ENCODE measurements around the gene UNC13B.

UNC13B gene

DNA sequence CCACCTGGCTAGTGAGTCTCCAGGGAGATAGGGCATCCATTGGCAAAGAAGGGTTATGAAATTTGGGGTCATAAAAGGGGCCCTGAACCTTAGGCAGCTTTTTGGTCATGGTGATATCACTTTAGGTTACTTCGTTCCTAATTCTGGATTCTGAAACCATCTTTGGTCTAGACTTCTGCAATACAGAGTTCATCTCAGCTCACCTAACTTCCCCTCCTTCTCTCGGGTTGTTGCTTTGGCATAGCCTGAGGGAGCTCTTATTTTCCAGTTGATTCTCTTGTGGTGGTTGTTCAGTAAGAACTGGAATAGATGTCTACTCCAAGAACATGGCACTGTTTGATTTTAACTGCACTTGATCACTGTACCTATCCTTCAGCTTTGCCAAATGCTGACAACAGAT lies 179.2 kb downstream of the UNC13B start:
- Mint-ChIP-seq H3K27me3 (peaks cover 8% of the 10 kb centered on the region), H3K4me1 (ENCODE audit: low read depth) (no peaks in the 10 kb centered on the region), H3K36me3 (ENCODE audit: low read depth) (no peaks in the 10 kb centered on the region), H3K27ac (no peak overlapping the region), H3K4me3 (no peak overlapping the region), H3K9me3 (no peaks in the 10 kb centered on the region)

DNA sequence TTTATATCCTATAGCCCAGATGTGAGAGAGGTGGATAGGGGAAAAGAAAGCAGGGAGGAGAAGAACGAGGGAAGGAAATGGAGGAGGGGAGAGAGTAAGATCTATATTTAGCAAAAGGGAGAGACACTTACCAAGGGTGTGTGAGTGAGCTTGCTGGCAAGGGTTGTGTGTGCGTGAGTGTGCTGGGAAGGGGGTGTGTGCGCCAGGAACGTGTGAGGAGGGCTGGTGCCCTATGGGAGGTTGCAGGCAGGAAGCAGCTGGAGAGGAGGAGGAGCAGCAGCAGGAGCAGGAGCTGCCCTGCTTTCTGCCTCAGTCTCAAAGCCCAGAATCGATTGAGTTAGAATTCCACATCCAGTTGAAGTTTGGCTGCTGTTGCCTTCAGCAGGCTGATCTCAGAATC lies 179.8 kb downstream of the UNC13B start:
- no peaks in the 10 kb centered on the region for H3K36me3 Mint-ChIP-seq (ENCODE audit: low read depth)
- no peaks in the 10 kb centered on the region for H3K4me1 Mint-ChIP-seq (ENCODE audit: low read depth)
- no peak overlapping the region for H3K27ac Mint-ChIP-seq
- no peak overlapping the region for H3K4me3 Mint-ChIP-seq
- H3K27me3 Mint-ChIP-seq: peaks cover 8% of the 10 kb centered on the region
- no peaks in the 10 kb centered on the region for H3K9me3 Mint-ChIP-seq

GRCh38 chr9:35342221-35342958 lies 180.6 kb downstream of the UNC13B start:
- Mint-ChIP-seq H3K27me3 (peaks cover 8% of the 10 kb centered on the region), H3K4me3 (no peak overlapping the region), H3K27ac (no peak overlapping the region), H3K36me3 (ENCODE audit: low read depth) (no peaks in the 10 kb centered on the region), H3K4me1 (ENCODE audit: low read depth) (no peaks in the 10 kb centered on the region), H3K9me3 (no peaks in the 10 kb centered on the region)

DNA sequence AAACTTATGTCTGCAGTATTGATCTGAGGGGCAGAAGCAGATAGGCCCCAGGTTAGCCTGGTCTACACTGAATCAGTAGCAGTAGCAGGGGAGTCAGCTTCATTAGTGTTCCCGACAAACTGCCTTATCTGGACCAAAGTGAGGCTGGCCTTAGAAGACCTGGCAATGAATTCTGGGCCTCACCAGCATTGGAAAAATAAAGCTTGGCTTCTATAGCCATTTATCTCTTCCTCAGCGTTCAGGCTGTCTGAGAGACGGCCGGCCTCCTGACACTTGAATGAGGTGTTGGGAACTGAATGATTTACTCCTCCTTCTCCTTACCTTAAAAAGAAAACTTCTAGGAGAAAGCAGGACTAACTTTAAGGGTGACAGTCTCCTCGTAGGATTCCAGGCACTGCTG lies 186.3 kb downstream of the UNC13B start:
- no peaks in the 10 kb centered on the region for H3K36me3 Mint-ChIP-seq (ENCODE audit: low read depth)

GRCh38 chr9:35349287-35349990 lies 187.6 kb downstream of the UNC13B start:
- Mint-ChIP-seq H3K9me3 (no peaks in the 10 kb centered on the region), H3K4me3 (no peak overlapping the region), H3K4me1 (ENCODE audit: low read depth) (no peaks in the 10 kb centered on the region), H3K36me3 (ENCODE audit: low read depth) (no peaks in the 10 kb centered on the region), H3K27ac (no peak overlapping the region), H3K27me3 (no peaks in the 10 kb centered on the region)

More for the DNA sequence above, 186.3 kb downstream of the UNC13B start:
- Mint-ChIP-seq H3K9me3 (no peaks in the 10 kb centered on the region), H3K27ac (no peak overlapping the region), H3K4me3 (no peak overlapping the region), H3K27me3 (peaks cover 3% of the 10 kb centered on the region), H3K4me1 (ENCODE audit: low read depth) (no peaks in the 10 kb centered on the region)

DNA sequence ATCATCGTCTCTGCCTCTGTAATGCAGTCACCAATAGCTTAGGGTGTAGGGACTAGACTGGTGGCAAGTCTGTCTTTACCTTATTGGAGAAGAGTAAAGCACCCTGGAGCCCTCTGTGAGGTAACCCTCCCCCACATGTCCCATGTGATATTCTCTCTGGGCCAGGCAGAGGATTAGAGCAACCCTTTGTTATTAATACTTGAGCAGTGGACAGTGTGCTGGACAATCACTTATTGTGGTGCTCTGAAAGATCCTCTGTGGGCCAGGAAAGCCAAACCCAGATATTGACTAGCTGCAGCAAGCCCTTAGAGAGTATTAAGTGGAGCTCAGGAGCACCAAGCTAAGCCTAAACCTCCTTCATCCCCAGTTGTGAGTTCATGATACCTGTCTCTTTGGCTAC lies 188.4 kb downstream of the UNC13B start:
- no peak overlapping the region for H3K27ac Mint-ChIP-seq
- no peaks in the 10 kb centered on the region for H3K9me3 Mint-ChIP-seq
- no peaks in the 10 kb centered on the region for H3K4me1 Mint-ChIP-seq (ENCODE audit: low read depth)
- no peaks in the 10 kb centered on the region for H3K27me3 Mint-ChIP-seq
- no peaks in the 10 kb centered on the region for H3K36me3 Mint-ChIP-seq (ENCODE audit: low read depth)
- no peak overlapping the region for H3K4me3 Mint-ChIP-seq

- no peaks in the 10 kb centered on the region for H3K27me3 Mint-ChIP-seq
Measured at GRCh38 chr9:35350827-35351549, 189.2 kb downstream of the UNC13B start.

GRCh38 chr9:35353731-35354365 lies 192.0 kb downstream of the UNC13B start:
- H3K36me3 Mint-ChIP-seq (ENCODE audit: low read depth): no peaks in the 10 kb centered on the region
- no peak overlapping the region for H3K27ac Mint-ChIP-seq
- peaks cover 1% of the 10 kb centered on the region for H3K27me3 Mint-ChIP-seq
- no peak overlapping the region for H3K4me3 Mint-ChIP-seq
- H3K9me3 Mint-ChIP-seq: no peaks in the 10 kb centered on the region
- H3K4me1 Mint-ChIP-seq (ENCODE audit: low read depth): no peaks in the 10 kb centered on the region

More at GRCh38 chr9:35350827-35351549, 189.2 kb downstream of the UNC13B start:
- no peaks in the 10 kb centered on the region for H3K9me3 Mint-ChIP-seq
- H3K4me3 Mint-ChIP-seq: no peak overlapping the region
- H3K27ac Mint-ChIP-seq: no peak overlapping the region
- H3K36me3 Mint-ChIP-seq (ENCODE audit: low read depth): no peaks in the 10 kb centered on the region
- H3K4me1 Mint-ChIP-seq (ENCODE audit: low read depth): no peaks in the 10 kb centered on the region

DNA sequence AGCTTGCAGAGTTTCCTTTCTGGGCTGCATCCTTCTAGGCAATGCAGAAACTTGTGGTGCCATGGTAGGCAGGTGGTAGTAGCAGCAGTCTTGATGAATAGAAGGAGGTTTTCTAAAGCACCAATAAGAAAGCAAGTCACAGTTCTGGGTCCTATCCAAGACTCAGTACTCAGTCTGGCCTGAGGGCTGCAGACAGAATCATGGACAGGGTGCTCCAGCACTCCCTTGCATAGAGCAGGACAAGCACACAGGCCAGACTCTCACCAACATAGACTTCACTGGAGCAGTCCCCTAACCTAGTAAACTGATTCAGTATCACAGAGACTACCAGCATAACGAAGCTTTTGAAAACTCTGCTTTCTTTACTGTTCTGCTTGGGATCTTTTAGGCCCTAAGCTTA lies 194.1 kb downstream of the UNC13B start:
- H3K27ac Mint-ChIP-seq: no peak overlapping the region
- peaks cover 6% of the 10 kb centered on the region for H3K27me3 Mint-ChIP-seq
- H3K36me3 Mint-ChIP-seq (ENCODE audit: low read depth): no peaks in the 10 kb centered on the region
- H3K4me3 Mint-ChIP-seq: no peak overlapping the region
- no peaks in the 10 kb centered on the region for H3K9me3 Mint-ChIP-seq
- no peaks in the 10 kb centered on the region for H3K4me1 Mint-ChIP-seq (ENCODE audit: low read depth)

DNA sequence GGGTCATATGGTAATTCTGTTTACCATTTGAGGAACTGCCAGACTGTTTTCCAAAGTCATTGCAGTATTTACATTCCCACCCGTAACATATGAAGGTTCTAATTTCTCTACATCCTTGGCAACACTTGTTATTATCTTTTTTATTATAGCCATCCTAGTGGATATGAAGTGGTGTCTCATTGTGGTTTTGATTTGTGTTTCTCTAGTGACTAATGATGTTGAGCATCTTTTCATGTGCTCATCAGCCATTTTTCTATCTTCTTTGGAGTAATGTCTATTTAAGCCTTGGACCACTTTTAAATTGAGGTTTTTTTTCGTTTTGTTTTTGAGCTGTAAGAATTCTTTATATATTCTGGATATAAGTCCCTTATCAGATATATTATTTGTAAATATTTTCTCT lies 195.3 kb downstream of the UNC13B start:
- Mint-ChIP-seq H3K4me3 (no peak overlapping the region), H3K27me3 (peaks cover 6% of the 10 kb centered on the region), H3K4me1 (ENCODE audit: low read depth) (no peaks in the 10 kb centered on the region), H3K36me3 (ENCODE audit: low read depth) (no peaks in the 10 kb centered on the region), H3K9me3 (no peaks in the 10 kb centered on the region), H3K27ac (no peak overlapping the region)

GRCh38 chr9:35357826-35358225 lies 196.0 kb downstream of the UNC13B start:
- H3K36me3 Mint-ChIP-seq (ENCODE audit: low read depth): no peaks in the 10 kb centered on the region
- H3K4me1 Mint-ChIP-seq (ENCODE audit: low read depth): no peaks in the 10 kb centered on the region
- H3K4me3 Mint-ChIP-seq: no peak overlapping the region
- no peaks in the 10 kb centered on the region for H3K9me3 Mint-ChIP-seq
- peaks cover 6% of the 10 kb centered on the region for H3K27me3 Mint-ChIP-seq
- no peak overlapping the region for H3K27ac Mint-ChIP-seq

DNA sequence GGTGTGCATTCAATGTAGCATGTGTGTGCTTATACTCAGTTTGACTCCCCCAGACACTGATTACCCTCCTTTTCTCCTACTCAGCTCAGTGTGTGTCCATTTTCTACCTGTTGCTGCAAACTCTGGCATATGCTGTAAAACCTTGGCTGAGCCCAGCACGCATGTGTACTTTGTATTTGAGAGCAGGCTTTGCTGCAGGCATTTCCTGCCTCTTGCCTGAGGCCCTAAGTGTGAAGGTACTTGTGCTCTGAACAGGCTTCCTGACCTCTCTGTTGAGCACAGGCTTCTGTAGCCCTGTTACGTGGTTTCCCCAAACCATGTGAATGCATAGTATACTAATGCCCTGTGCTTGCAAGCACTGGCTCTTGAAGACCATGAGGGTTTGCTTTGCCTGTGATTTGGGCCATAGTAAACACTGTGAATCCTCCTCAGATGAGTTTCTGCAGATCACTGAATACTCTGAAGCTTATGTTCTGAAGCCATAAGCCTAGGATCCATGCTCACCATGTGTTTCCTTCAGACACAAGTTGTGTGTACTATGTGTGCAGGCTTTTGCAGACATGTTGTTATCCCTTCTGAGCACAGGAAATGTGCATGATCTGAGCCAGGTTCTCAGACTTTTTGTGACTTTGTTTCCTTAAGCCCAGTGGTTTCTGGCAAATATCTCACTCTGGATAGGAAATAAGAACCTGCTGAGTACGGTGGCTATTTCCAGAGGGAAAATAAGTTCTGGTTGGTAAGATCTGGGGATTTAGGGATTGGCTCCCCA lies 203.2 kb downstream of the UNC13B start:
- no peaks in the 10 kb centered on the region for H3K9me3 Mint-ChIP-seq
- H3K4me3 Mint-ChIP-seq: no peak overlapping the region
- H3K36me3 Mint-ChIP-seq (ENCODE audit: low read depth): no peaks in the 10 kb centered on the region
- no peaks in the 10 kb centered on the region for H3K27me3 Mint-ChIP-seq
- H3K4me1 Mint-ChIP-seq (ENCODE audit: low read depth): no peaks in the 10 kb centered on the region
- H3K27ac Mint-ChIP-seq: no peak overlapping the region

DNA sequence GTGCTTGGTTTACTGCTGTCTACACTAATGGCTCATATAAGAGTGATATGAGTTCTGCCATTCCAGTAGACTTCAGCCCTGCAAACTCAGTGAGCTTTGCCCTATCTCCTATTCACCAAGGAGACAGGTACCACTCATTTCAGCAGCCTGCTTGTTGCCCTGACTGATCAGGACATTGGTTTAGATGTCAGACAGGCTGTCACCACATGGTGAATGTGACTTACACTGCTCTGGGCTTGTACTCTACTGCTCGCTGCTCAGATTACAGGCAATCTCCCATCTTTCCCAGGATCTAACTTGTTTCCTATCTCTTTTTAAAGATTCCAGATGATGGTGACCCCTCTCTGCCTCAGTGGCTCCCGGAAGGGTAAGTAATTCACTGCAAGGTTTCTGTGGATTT lies 204.8 kb downstream of the UNC13B start:
- no peaks in the 10 kb centered on the region for H3K9me3 Mint-ChIP-seq
- H3K27me3 Mint-ChIP-seq: no peaks in the 10 kb centered on the region
- no peaks in the 10 kb centered on the region for H3K4me1 Mint-ChIP-seq (ENCODE audit: low read depth)
- no peak overlapping the region for H3K4me3 Mint-ChIP-seq
- H3K36me3 Mint-ChIP-seq (ENCODE audit: low read depth): no peaks in the 10 kb centered on the region
- no peak overlapping the region for H3K27ac Mint-ChIP-seq

DNA sequence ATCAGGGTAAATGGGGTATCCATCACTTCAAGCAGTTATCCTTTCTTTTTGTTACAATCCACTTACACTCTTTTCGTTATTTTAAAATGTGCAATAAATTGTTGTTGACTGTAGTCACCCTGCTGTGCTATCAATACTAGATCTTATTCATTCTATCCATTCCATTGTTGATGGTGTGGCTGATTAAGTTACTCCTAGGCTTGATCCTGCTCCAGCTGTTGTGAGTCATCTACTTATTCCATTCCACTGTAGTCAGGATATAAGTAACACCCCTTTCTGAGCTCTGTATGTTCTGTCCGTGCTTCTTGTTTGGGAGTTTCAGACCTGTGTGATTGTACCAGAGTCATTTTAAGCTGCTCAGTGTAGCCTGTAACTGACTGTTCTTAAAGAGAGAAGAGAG lies 205.6 kb downstream of the UNC13B start:
- Mint-ChIP-seq H3K4me3 (no peak overlapping the region), H3K27ac (no peak overlapping the region), H3K4me1 (ENCODE audit: low read depth) (no peaks in the 10 kb centered on the region), H3K9me3 (no peaks in the 10 kb centered on the region), H3K27me3 (no peaks in the 10 kb centered on the region), H3K36me3 (ENCODE audit: low read depth) (no peaks in the 10 kb centered on the region)

All from stimulated activated naive CD8-positive, alpha-beta T cell treated with anti-CD3 and anti-CD28 coated beads, Interleukin-15, Interleukin-2, amounts not matched to agents 100 ng/mL and 50 ng/mL, for 24 hours (primary cell).